M059J (cell line): ENCODE results near the gene UNC80. TPM values are rescaled to one million over a fixed set of nuclear protein-coding genes. Genes with fewer than 3 reads are reported as not detected.

Source experiments
- DNase-seq: peaks from one replicate; pipeline ENCODE4 v3.0.0-alpha.2; 2012; ENCODE audit warnings: low read depth
- total RNA-seq: library from RNA; depleted of rRNA; stranded (reverse); fragments of >200 nt; shearing (Covaris generic); gene quantifications from 2 replicates; pipeline ENCODE4 v1.2.3, GENCODE V29; 2014; rRNA removed

Gene UNC80
- total RNA-seq, 1 experiment from 2014 or later: not detected

GRCh38 chr2:210020138-210020537 lies 248.5 kb downstream of the UNC80 start:
- DNase-seq: no peak

GRCh38 chr2:210022824-210023223 lies 251.2 kb downstream of the UNC80 start:
- no peak for DNase-seq

- no peak for DNase-seq
Observed at GRCh38 chr2:210027608-210028007, 256.0 kb downstream of the UNC80 start.

- no peak for DNase-seq
Observed at GRCh38 chr2:210028178-210028577, 256.5 kb downstream of the UNC80 start.

- DNase-seq: no peak
Observed at GRCh38 chr2:210034087-210034683, 262.6 kb downstream of the UNC80 start.

- no peak for DNase-seq
Observed at GRCh38 chr2:210035679-210036078, 264.0 kb downstream of the UNC80 start.

- DNase-seq: no peak
Observed at GRCh38 chr2:210038078-210038477, 266.4 kb downstream of the UNC80 start.

GRCh38 chr2:210046851-210047500 lies 275.3 kb downstream of the UNC80 start:
- DNase-seq: no peak

Other genes with a start within 250 kb of the UNC80 start
- gene RPE, start 230.8 kb downstream of the UNC80 start, total RNA-seq: 79.5 and 114 TPM in 2 replicates